HG03432 (cell line): ENCODE results near the gene CUL9.
"Not testable (repeated sequence)": the region's sequence is repeated elsewhere in the genome, so short reads cannot be mapped to it uniquely, and the experiment has no call there.

ENCODE experiments used
- ATAC-seq: cut with Tn5 transposase; IDR thresholded peaks from one replicate; pipeline ENCODE4 v1.9.1; 2021; ENCODE audit warnings: mild to moderate bottlenecking, moderate library complexity; ENCODE audit not compliant: unreplicated experiment

Gene CUL9

DNA sequence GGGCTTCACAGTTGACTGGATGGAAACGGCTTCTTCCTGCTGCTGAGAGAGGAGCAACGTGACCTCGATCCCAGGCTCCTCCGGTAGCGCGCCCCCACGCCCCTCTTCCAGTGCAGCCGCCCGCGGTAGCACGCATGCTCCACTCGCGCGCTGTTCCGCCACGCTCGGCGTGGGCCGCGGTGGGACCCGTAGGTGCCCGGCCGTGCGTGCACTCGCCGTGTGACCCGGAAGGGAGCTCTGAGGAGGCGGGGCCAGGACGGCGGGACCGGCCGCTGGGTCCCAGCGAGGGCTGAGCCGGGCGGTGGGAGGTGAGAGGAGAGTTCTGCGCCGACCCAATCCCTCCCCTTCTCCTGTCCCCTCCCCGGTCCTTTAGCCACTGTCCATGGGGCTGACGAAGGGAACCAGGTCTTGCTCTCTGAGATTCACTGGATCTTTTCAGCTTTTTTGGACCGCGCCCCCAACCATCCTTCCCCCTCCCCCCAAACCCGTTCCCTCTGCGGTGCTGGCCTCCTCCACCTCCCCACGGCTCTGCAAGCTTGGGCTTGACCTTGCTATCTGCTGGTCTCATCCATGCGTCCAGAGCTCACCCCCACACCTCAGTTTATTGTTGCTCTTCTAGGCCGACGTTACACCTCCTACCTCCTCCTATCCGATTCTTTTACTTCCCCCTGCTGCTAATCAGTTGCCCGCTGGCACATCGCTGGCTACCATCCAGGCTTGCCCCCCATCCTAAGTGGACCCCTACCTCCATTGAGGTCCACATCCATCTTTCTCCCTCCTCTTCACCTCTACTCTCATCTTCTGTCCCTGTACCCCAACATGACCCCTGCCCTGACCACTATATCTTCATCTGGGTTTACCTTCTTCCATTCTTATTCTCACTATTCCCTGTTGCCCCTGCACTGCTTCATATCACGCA, at the start of gene CUL9:
CUL9 (plus strand) TSS at position 255 of the 919 bp plus-strand sequence. CDS start 2,115 bp downstream, outside the sequence.
- peak; percentile 94 for ATAC-seq

DNA sequence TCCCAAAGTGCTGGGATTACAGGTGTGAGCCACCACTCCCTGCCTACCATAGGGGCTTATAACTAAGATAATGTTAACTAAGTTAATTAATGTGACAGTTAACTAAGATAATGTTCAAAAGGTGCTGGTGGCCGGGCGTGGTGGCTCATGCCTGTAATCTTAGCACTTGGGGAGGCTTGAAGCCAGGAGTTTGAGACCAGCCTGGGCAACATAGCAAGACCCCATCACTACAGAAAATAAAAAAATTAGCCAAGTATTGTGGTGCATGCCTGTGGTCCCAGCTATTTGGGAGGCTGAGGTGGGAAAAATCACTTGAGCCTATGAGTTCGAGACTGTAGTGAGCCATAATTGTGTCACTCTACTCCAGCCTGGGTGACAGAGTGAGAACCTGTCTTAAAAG, 43.7 kb upstream of the CUL9 start:
- ATAC-seq, result no peak

DNA sequence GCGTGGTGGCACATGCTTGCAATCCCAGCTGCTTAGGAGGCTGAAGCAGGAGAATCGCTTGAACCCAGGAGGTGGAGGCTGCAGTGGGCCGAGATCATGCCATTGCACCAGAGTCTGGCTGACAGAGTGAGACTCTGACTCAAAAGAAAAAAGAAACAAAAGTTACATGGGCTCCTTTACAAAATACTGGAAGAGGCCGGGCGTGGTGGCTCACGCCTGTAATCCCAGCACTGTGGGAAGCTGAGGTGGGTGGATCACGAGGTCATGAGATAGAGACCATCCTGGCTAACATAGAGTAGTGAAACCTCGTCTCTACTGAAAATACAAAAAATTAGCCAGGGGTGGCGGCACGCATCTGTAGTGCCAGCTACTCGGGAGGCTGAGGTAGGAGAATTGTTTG, 42.0 kb upstream of the CUL9 start:
- not testable (repeated sequence) for ATAC-seq

DNA sequence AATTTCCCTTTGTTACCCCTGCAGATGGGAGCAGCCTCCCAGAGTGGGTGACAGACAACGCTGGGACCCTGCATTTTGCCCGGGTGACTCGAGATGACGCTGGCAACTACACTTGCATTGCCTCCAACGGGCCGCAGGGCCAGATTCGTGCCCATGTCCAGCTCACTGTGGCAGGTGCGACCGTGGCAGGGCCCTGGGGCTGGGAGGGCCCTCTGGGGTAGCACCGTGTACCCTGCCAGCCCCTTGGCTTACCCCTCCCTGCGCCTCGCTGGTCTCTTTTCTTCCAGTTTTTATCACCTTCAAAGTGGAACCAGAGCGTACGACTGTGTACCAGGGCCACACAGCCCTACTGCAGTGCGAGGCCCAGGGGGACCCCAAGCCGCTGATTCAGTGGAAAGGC, 40.4 kb upstream of the CUL9 start:
- no peak for ATAC-seq

DNA sequence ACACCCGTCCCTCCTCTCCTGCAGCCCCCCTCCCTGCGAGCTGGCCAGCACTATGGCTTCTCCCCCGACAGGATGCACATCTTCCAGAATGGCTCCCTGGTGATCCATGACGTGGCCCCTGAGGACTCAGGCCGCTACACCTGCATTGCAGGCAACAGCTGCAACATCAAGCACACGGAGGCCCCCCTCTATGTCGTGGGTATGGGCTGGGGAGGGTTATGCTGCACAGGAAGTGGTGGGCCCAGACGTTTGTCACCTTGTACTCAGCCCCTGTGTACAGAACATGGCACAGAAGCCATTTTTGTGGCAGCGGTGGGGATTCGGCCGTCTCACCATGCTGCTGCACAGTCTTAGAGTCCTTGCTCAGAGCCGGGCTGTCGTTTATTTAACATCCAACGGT, 39.9 kb upstream of the CUL9 start:
- ATAC-seq, result no peak

DNA sequence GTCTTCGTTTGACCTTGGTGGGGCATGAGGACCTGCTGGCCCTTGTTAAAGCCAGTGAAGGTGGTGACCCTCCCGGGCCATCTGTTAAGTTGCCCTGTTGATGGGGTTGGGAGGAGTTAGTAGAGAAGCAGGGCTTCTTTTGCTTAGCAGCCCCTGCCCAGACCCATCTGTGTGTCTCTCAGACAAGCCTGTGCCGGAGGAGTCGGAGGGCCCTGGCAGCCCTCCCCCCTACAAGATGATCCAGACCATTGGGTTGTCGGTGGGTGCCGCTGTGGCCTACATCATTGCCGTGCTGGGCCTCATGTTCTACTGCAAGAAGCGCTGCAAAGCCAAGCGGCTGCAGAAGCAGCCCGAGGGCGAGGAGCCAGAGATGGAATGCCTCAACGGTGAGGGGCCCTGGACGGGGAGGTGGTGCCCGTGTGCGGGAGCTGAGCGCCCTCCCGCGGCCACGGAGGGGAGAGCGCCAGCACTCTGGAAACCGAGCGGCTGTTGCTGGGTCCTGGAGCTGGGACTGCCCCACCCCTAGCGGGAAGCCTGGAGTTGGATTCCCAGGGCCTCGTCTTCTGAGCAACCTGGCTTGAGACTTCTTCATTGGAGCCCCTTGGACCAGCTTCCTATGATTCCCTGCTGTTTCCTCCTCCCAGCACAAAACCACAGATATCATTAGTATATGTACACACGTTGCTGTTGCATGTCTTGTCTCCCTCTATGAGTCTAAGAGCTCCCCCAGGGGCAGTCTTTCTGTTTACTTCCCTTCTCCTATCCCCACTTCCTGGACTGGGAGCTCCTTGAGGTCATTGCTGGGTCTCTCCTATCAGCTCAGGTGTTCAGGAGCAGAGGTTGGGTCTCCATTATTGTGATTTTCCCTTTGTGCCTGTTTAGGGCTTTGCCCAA, 38.5 kb upstream of the CUL9 start:
- peak; percentile 80 for ATAC-seq

DNA sequence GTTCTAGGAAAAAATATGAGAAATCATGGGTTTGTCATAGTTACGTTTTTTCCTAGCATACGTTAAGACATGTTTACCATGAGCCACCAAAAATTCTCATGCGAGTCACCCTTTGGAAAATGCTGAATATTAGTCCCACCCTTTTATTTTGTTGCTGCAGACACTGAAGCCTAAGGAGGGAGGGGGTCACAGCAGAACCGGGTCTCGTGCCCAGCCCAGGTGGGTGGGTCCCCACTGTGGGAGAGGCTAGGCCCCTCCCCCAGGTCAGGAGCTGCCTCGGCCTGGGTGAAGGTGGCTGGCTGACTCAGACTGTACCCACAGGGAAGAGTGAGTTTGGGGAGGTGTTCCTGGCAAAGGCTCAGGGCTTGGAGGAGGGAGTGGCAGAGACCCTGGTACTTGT, 37.1 kb upstream of the CUL9 start:
- no peak for ATAC-seq

DNA sequence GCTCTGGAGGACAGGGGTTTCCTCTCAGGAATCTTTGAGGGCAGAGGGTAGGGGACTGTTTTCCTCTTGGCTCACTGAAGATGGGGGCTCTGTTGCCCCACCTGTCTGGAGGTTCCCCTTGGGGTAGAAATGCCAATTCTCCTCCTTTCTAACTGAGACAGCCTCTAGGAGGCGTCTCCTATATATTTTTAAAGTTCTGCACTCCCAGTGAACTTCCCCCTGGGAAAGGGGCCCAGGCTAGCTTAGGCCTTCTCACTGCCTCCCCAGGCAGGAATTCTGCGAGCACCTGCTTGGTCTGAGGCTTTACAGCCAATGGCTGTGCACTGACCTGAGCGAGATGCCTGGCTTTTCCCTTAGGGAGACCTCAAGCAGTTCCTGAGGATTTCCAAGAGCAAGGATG, 35.7 kb upstream of the CUL9 start:
- no peak for ATAC-seq

DNA sequence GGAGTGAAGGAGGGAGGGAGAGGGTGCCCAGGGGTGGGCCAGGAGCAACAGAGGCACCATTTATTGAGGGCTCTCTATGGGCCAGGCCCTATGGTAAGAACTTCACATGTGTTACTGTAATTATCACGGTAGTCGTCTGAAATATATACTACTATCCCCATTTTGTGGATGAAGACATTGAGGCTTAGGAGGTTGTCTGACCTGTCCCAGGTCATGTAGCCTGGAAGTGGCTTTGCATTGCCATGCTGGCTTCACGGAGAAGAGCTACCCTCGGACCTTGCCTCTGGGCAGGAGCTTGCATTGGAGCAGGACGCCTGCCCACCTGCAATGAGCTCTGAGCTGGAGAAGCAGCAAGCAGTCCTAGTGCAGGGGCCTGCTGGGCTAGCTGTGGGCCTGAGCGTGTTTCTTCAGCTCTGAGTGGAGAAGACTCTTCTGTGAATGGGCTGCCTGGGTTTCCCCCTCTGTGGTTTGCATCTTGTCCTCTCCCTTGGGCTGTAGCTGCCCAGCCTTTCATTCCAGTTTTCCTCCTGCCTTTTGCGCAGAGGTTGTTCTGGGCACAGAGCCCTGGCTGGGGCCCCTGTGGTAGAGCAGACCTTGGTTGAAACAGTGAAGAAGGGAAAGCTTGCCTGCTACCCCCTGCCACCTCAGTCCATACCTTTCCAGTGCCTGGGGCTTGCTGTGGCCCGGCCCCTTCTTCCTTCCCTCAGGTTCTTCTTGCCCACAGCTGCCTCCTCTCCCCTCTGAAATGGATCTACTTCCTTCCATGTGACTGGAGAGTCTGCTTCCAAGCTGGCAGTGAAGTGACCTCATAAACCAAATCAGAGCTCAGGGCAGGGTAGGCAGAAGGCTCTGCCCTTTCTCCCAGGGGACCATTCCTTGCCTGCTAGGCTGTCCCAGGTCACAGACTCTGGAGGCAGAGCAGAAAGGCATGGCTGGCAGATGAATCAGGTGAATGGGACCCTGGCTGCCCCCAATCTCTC, 35.0 kb upstream of the CUL9 start:
- no peak for ATAC-seq

DNA sequence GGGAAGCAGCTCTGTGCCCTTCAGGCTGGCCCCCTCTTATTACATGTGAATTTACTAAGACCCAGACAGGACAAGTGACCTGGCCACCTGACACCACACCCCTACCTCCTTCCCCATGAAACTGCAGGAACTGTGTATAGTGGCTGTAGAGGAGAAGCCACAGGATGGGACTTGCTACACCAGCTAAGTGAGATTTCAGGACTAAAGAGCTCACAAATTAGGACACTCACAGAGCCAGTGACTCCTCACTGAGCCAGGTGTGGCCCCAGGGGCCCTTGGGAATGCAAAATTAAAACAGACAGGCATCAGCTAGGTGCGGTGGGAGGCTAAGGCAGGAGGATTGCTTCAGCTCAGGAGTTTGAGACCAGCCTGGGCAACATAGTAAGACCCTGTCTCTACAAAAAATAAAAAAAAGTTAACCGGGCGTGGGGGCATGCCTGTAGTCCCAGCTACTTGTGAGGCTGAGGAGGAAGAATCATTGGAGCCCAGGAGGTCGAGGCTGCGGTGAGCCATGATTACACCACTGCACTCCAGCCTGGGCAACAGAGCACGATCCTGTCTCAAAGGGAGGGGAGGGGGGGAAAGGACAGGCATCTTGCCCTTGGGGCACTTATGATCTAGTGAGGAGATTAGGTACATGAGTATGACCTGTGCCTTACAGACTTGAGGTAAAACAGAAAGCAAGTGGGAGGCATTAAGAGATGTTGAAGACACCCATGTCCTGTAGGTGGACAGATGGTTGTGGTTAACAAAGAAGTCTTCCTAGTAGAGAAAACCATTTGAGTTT, 34.1 kb upstream of the CUL9 start:
- no peak for ATAC-seq

DNA sequence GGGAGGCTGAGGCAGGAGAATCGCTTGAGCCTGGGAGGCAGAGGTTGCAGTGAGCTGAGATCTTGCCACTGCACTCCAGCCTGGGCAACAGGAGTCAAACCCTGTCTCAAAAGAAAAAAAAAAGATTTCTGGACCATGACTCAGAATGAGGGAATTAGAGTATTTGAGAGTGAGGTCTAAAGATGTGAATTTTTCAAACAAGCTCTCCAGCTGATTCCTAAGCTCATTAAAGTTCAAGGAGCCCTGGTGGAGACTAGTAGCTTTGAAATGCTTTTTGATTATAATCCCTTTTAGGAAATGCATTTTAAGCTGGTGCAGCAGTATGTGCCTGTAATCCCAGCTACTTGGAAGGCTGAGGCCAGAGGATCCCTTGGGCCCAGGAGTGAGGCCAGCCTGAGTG, 32.7 kb upstream of the CUL9 start:
- no peak for ATAC-seq

DNA sequence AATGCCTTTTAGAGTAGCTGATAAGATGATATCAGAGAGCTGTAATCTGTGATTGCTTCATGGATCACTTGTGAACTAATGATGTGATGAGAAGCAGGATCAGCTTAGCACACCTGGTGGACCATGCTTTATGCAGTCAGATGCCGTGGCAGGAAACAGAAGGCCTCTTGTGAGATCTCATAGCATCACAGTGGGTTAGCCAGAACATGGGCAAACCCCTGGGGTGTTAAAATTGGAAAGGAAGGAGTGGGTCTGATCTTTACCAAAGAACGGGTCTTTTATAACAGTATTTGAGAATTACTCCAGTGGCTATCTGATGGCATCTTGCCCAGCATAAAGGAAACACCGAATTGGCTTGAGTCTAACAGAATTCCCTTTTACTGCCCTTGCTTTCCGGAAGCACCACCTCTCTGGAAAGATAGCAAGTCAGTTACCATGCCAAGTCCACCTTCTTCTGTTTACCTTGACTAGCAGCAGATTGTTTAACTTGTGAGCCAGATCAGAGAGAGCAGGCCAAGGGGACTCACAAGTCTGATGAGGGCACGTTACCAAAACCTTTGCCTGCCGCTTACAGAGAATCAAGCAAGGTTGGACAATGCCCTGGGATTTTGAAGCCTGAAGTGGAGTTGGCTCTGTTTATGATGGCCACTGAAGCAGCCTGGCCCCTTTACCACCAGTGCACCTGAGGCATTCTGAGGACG, 31.8 kb upstream of the CUL9 start:
- ATAC-seq, result no peak

DNA sequence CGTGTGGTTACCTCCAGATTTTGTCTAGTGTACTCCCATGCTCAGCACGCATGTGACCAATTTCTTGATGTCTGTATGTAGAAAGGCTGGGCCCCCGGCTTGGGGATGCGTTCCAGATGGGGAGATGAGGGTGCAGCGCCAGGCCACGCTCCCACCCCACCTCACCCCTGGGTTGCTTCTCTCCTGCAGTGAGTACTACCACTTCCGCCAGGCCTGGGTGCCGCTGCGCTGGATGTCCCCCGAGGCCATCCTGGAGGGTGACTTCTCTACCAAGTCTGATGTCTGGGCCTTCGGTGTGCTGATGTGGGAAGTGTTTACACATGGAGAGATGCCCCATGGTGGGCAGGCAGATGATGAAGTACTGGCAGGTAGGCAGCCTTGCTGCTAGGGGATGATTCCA, 22.4 kb upstream of the CUL9 start:
- ATAC-seq, result no peak

DNA sequence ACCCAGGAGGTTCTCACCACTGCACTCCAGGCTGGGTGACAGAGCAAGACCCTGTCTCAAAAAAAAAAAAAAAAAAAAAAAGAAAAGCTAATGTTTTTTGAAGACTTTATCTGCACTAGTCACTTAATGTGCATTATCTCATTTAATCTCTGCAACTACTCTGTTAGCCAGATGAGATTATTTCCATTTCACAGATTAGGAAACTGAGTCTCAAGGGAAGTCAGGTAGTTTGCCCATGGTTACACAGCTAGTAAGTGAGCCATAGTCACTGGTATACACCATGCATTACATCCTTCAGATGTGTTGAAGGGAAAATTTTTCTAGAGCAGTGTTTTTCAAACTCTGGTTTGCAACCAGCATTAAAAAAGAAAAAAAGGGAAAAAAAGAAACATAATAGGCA, 18.1 kb upstream of the CUL9 start:
- ATAC-seq, result no peak

DNA sequence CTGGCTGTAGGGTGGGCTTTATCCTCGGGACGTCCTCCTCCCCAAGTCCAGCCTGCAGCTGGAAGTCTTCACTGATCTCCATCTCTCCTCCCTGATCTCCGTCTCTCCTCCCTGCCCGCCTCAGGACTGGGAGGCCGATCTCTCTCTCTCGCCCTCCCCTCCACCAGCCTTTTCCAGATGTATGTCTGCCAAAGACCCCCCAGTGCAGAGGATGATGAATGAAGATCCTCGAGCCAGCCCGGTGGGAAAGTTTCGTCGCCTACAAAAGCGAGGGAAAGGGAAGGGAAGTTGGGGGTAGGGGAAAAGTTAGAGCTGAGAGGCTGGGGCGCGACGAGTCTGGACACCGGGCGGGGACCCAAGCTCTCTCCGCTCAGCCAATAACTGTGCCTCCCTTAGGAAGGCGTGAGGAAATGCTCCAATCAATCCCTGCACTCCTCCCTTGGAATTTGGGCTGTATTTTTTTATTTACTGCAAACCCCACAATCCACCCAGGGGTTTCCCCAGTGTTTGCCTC, 11.5 kb upstream of the CUL9 start:
- no peak for ATAC-seq

DNA sequence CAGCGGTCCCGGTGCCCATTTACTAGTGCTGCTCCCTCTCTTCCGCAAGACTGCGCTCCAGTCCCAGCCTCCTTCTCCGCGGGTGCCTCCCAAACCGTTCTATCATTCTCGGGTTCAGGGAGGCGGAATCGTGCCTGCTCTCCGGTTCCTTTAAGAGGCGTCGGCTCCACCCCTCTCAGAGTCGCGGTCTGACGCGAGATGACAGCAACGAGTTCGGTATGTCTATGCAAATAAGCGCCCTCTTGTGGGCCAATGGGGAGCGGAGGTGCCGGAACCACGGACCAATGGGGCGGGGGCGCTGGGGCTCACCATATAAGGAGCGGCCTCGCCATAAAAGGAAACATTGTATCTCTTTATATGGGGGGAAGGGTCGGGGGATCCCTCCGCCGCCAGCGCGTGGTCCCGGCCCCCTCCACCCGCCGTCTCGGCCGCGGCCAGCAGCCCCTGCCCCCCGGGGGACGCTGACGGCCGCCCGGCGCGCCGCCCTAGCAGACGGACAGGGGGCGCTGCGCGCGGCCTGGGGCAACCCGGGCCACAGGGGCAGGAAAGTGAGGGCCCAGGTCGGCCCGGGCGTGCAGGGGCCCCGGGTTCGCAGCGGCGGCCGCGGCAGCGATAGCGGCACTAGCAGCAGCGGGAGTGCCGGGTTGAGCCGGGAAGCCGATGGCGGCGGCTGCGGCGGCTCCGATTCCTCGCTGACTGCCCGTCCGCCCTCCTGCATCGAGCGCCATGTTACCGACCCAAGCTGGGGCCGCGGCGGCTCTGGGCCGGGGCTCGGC, 10.9 kb upstream of the CUL9 start, which contains the start of gene SRF:
SRF (plus strand) TSS at position 339 of the 776 bp plus-strand sequence; CDS start at position 727, 388 bp downstream.
- ATAC-seq, result peak; percentile 61

DNA sequence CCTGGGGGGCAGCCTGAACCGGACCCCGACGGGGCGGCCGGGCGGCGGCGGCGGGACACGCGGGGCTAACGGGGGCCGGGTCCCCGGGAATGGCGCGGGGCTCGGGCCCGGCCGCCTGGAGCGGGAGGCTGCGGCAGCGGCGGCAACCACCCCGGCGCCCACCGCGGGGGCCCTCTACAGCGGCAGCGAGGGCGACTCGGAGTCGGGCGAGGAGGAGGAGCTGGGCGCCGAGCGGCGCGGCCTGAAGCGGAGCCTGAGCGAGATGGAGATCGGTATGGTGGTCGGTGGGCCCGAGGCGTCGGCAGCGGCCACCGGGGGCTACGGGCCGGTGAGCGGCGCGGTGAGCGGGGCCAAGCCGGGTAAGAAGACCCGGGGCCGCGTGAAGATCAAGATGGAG, 10.3 kb upstream of the CUL9 start:
- peak; percentile 2 for ATAC-seq
